KMS-11 (cell line): ENCODE measurements around the gene EVA1C.

Experiments used
- H2AFZ ChIP-seq: fragments of 200-600 bp; sonication (generic); 2 replicates; pipeline ENCODE4 v1.6.1; 2016; ENCODE audit warnings: antibody characterized with exemption, mixed run types, low read depth
- H3K27ac ChIP-seq: fragments of 200-600 bp; sonication (generic); 2 replicates; pipeline ENCODE4 v1.6.1; 2016; ENCODE audit warnings: mild to moderate bottlenecking, mixed run types
- H3K27me3 ChIP-seq: fragments of 200-600 bp; sonication (generic); 2 replicates; pipeline ENCODE4 v1.6.1; 2017; ENCODE audit warnings: mild to moderate bottlenecking, low read depth, mixed run types, moderate library complexity; ENCODE audit not compliant: insufficient read depth
- H3K36me3 ChIP-seq: fragments of 200-600 bp; sonication (generic); 2 replicates; pipeline ENCODE4 v1.6.1; 2017; ENCODE audit warnings: mild to moderate bottlenecking, mixed run types; ENCODE audit not compliant: insufficient read depth
- H3K4me1 ChIP-seq: fragments of 200-600 bp; sonication (generic); 2 replicates; pipeline ENCODE4 v1.6.1; 2016; ENCODE audit warnings: mild to moderate bottlenecking, low read depth, mixed run types; ENCODE audit not compliant: poor library complexity, severe bottlenecking
- H3K4me2 ChIP-seq: fragments of 200-600 bp; sonication (generic); 2 replicates; pipeline ENCODE4 v1.7.0; 2016; ENCODE audit warnings: mild to moderate bottlenecking, mixed run types
- H3K4me3 ChIP-seq: fragments of 200-600 bp; sonication (generic); IDR thresholded peaks from 2 replicates; pipeline ENCODE4 v1.6.1; 2017; ENCODE audit warnings: low read depth, low read length, mixed read lengths; ENCODE audit not compliant: insufficient read depth
- H3K79me2 ChIP-seq: fragments of 200-600 bp; sonication (generic); 2 replicates; pipeline ENCODE4 v1.6.1; 2016; ENCODE audit warnings: low read depth, mixed run types; ENCODE audit not compliant: insufficient read depth
- H3K9ac ChIP-seq: fragments of 200-600 bp; sonication (generic); 2 replicates; pipeline ENCODE4 v1.6.1; 2016; ENCODE audit warnings: mild to moderate bottlenecking, mixed run types
- H4K20me1 ChIP-seq: fragments of 200-600 bp; sonication (generic); 2 replicates; pipeline ENCODE4 v1.6.1; 2016; ENCODE audit warnings: mild to moderate bottlenecking, mixed run types; ENCODE audit not compliant: insufficient read depth
- TF ChIP-seq, protein P1 (sequence below): fragments of 200-600 bp; sonication (generic); conservative IDR thresholded peaks from 2 replicates; pipeline ENCODE4 v1.6.1; 2017; ENCODE audit warnings: low read depth, mild to moderate bottlenecking, antibody characterized with exemption, low read length, moderate library complexity, mixed read lengths

EVA1C gene

DNA sequence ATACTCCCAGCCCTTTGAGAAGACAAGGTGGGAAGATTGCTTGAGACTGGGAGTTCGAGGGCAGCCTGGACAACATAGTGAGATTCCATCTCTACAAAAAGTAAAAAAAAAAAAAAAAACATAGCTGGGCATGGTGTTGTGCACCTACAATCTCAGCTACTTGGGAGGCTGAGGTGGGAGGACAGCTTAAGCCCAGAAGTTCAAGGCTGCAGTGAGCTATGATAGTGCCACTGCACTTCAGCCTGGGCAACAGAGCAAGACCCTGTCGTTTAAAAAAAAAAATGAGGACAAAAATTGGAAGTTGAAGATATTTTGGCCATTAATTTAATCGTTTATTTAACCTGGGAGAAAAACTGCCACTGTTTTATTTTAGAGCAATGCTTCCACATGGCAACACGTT is 20.8 kb upstream of the EVA1C start:
- TF ChIP-seq, protein P1, sequence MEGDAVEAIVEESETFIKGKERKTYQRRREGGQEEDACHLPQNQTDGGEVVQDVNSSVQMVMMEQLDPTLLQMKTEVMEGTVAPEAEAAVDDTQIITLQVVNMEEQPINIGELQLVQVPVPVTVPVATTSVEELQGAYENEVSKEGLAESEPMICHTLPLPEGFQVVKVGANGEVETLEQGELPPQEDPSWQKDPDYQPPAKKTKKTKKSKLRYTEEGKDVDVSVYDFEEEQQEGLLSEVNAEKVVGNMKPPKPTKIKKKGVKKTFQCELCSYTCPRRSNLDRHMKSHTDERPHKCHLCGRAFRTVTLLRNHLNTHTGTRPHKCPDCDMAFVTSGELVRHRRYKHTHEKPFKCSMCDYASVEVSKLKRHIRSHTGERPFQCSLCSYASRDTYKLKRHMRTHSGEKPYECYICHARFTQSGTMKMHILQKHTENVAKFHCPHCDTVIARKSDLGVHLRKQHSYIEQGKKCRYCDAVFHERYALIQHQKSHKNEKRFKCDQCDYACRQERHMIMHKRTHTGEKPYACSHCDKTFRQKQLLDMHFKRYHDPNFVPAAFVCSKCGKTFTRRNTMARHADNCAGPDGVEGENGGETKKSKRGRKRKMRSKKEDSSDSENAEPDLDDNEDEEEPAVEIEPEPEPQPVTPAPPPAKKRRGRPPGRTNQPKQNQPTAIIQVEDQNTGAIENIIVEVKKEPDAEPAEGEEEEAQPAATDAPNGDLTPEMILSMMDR: no peak
- H3K27me3 ChIP-seq: no peaks in the 10 kb centered on the region
- peaks cover 41% of the 10 kb centered on the region for H3K4me1 ChIP-seq

DNA sequence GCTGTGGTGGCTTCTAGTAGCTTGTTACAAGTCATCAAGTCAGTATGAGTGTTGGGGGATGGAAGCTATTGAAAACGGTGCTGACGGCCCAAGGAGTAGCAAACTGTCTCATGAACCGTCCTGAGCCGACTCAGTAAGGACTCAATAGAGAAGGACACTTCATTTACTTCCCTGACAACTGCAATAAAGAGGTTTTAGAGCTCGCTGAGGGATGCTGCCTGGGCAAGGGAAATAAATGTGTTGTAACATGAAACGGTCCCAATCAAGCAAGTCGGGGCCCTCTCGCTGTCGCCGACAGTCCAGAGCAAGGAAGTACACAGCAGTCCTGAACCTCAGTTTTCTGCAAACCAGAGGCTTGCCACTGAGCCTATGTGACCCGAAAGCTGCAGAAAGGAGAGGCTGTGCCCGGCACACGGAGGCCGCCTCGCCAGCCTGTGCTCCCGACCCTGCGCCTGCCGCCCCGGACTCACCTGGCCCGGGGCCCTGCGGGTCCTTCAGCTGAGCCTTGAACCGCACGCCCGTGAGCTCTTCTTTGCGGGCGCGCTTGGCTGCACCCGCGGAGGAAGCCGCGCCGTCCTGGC is 20.1 kb upstream of the EVA1C start:
- Histone ChIP-seq H3K4me1 (peaks cover 39% of the 10 kb centered on the region), H3K27ac (peak overlapping the region; percentile 15; the same call in 1 of the 2 replicates), H3K79me2 (peaks cover 53% of the 10 kb centered on the region)

More for the DNA sequence above, 20.8 kb upstream of the EVA1C start:
- peak overlapping the region; percentile 99 for H3K4me2 ChIP-seq
- H4K20me1 ChIP-seq: peaks cover 27% of the 10 kb centered on the region
- peak overlapping the region; percentile 55; the same call in 1 of the 2 replicates for H3K9ac ChIP-seq
- H3K4me3 ChIP-seq: no peak overlapping the region
- peaks cover 59% of the 10 kb centered on the region for H3K79me2 ChIP-seq
- no peak overlapping the region for H2AFZ ChIP-seq
- H3K36me3 ChIP-seq: no peaks in the 10 kb centered on the region
- peak overlapping the region; percentile 15; the same call in 1 of the 2 replicates for H3K27ac ChIP-seq

DNA sequence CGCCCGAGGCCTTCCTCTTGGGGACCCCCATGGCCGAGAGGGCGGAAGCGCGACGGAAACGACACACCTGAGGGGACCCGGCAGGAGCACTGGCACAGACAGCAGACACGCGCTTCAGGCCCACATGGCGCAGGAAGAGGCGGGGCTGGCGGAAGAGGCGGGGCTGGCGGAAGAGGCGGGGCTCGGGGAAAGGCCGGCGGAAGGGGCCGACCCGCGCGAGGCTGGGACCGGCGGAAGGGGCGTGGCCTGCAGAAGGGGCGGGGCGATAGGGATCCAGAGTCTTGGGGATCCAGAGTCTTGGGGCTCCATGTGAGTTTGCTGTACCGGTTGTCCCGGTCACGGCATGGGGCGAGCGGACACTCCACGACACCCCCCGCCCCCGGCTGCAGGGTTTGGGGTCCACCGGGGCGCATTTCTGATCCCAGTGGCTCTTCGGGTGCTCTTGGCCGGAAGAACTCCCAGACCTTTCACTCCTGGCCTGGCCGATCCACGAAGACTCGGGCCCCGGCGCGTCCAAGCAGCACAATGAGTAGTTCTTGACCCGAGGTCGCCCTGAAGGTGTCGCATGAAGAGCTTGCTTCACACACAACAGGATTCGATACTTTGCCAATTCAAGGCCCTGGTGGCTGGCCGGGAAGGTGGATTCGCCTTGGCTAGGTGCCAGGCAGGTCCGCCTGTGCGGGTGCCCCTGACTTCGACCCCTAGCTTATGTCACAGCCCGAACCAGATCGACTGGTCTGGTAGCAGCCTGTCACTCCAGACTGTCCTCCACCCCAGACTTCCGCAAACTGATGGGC is 19.4 kb upstream of the EVA1C start, which contains the start of gene URB1:
URB1 (minus strand) TSS at position 133 of the 797 bp plus-strand sequence; CDS start at position 31, 102 bp downstream.
- Histone ChIP-seq H3K4me3 (peak within 1 kb of the TSS; percentile 50), H3K4me2 (peak within 1 kb of the TSS; percentile 99), H3K36me3 (no peaks in the 10 kb centered on the region), H3K9ac (peak within 1 kb of the TSS; percentile 55), H3K27ac (peak within 1 kb of the TSS; percentile 68), H4K20me1 (peaks cover 15% of the 10 kb centered on the region; the same call in 1 of the 2 replicates), H3K27me3 (no peaks in the 10 kb centered on the region), H3K79me2 (peaks cover 46% of the 10 kb centered on the region), H3K4me1 (peaks cover 33% of the 10 kb centered on the region), H2AFZ (peak within 1 kb of the TSS; percentile 75)
- TF ChIP-seq, protein P1: no peak

More for the DNA sequence above, 20.1 kb upstream of the EVA1C start:
- H3K27me3 ChIP-seq: no peaks in the 10 kb centered on the region
- peak overlapping the region; percentile 99 for H3K4me2 ChIP-seq
- peak overlapping the region; percentile 75 for H2AFZ ChIP-seq
- TF ChIP-seq, protein P1: no peak
- peak overlapping the region; percentile 55 for H3K9ac ChIP-seq
- H3K36me3 ChIP-seq: no peaks in the 10 kb centered on the region
- peaks cover 22% of the 10 kb centered on the region for H4K20me1 ChIP-seq
- peak overlapping the region; percentile 50 for H3K4me3 ChIP-seq

DNA sequence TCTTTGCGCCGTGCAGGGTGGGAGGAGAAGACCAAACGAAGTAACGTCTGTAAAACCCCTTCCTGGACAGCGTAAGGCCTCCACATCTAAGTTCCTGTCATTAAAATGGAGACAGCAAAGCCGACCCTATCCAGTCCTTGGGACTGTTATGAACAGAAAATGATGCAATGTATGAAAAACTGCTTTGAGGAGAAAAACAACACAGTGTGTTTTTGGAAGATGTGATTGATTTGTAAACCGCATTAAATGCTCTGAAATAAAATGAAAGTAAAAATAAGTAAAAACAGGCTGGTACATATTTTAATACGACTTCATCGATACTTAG is 18.9 kb upstream of the EVA1C start:
- H2AFZ ChIP-seq: peak overlapping the region; percentile 75
- no peak overlapping the region for H3K4me3 ChIP-seq
- peaks cover 9% of the 10 kb centered on the region; the same call in 1 of the 2 replicates for H4K20me1 ChIP-seq
- peak overlapping the region; percentile 55; the same call in 1 of the 2 replicates for H3K9ac ChIP-seq
- H3K4me1 ChIP-seq: peaks cover 27% of the 10 kb centered on the region
- H3K27me3 ChIP-seq: no peaks in the 10 kb centered on the region
- TF ChIP-seq, protein P1: no peak
- no peaks in the 10 kb centered on the region for H3K36me3 ChIP-seq
- peak overlapping the region; percentile 68 for H3K27ac ChIP-seq
- peaks cover 40% of the 10 kb centered on the region for H3K79me2 ChIP-seq
- H3K4me2 ChIP-seq: peak overlapping the region; percentile 66
